ENCODE results near the gene HELZ. TPM values are rescaled to one million over a fixed set of nuclear protein-coding genes. Genes with fewer than 3 reads are reported as not detected.

The HELZ gene
- total RNA-seq, 1 donor: 46.5 TPM

DNA sequence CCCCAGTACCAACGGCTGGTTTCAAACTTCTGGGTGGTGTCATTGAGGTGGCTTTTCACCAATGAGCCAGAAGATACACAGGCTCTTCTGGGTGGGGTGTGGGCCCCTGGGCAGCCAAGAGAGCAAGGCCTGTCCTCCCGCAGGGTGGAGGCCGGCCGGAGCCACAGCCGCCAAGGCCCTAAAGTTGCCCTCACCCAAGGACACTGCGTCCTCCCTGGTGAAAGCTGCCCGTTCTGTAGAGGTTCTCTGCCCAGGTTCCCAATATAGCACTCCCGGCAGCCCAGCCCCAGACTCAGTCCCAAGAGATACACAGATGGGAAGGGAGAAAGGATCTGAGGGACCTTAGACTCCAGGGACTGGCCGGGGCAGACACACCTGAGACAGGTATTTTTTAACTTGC is 211.4 kb downstream of the HELZ start:
- no peak overlapping the region for H3K4me3 ChIP-seq (ENCODE audit: low read depth, low read length)
- DNase-seq (ENCODE audit: low read depth): no peak
- TF ChIP-seq, protein P1, sequence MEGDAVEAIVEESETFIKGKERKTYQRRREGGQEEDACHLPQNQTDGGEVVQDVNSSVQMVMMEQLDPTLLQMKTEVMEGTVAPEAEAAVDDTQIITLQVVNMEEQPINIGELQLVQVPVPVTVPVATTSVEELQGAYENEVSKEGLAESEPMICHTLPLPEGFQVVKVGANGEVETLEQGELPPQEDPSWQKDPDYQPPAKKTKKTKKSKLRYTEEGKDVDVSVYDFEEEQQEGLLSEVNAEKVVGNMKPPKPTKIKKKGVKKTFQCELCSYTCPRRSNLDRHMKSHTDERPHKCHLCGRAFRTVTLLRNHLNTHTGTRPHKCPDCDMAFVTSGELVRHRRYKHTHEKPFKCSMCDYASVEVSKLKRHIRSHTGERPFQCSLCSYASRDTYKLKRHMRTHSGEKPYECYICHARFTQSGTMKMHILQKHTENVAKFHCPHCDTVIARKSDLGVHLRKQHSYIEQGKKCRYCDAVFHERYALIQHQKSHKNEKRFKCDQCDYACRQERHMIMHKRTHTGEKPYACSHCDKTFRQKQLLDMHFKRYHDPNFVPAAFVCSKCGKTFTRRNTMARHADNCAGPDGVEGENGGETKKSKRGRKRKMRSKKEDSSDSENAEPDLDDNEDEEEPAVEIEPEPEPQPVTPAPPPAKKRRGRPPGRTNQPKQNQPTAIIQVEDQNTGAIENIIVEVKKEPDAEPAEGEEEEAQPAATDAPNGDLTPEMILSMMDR (IDR thresholded peaks at IDR 0.05; ENCODE audit: insufficient read depth, low read length): no peak

DNA sequence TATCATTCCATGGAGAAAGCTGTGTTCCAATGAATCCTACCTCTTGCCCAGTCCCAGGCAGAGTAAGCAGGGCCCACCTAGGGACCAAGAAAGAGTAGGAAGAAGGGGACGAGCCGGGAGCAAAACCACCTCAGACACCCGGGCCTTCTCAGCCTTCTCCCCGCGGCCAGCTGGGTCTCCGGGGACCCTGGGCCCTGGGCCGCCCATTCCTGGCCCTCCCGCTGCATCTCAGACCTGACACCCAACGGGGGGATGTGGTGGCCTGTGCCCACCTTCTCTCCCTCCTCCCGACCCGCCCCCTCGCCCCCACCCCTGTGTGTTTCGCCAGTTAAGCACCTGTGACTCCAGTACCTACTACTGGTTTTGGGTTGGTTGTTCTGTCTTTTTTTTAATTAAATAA is 212.0 kb downstream of the HELZ start:
- DNase-seq (ENCODE audit: low read depth): no peak
- no peak overlapping the region for H3K4me3 ChIP-seq (ENCODE audit: low read depth, low read length)
- TF ChIP-seq, protein P1 (IDR thresholded peaks at IDR 0.05; ENCODE audit: insufficient read depth, low read length): no peak

DNA sequence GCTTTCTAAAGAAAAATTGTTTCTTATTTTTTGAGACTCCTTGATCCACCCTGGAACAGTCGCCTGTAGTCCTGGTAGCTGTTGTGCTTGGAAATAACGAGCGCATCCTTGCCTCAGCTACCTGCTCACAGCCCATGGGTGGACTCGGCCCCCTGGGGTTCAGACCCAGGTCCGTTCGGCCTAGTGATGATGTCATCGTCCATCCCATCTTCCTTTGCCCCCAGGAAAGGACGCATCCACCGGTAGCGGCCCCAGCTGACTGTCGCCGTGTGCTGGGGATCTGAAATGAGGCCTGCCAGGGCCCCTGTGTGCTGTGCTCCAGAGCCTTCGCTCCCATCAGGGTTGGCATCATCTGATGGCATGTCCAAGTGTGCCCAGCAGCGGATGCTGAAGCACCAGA is 212.6 kb downstream of the HELZ start:
- TF ChIP-seq, protein P1 (IDR thresholded peaks at IDR 0.05; ENCODE audit: insufficient read depth, low read length): no peak
- H3K4me3 ChIP-seq (ENCODE audit: low read depth, low read length): no peak overlapping the region
- no peak for DNase-seq (ENCODE audit: low read depth)

DNA sequence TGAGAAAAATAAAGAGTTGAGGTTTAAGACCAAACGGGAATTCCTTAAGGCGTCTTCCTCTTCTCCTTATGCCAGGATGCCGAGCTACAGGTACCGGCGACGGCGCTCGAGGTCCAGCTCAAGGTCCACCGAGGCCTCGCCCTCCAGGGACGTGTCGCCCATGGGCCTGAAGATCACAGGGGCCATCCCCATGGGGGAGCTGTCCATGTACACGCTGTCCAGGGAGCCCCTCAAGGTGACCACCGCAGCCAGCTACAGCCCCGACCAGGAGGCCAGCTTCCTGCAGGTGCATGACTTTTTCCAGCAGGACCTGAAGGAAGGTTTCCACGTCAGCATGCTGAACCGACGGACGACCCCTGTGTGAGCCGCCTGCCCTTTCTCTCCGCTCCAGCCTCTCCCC is 214.4 kb downstream of the HELZ start:
- TF ChIP-seq, protein P1 (IDR thresholded peaks at IDR 0.05; ENCODE audit: insufficient read depth, low read length): no peak
- no peak overlapping the region for H3K4me3 ChIP-seq (ENCODE audit: low read depth, low read length)
- no peak for DNase-seq (ENCODE audit: low read depth)

DNA sequence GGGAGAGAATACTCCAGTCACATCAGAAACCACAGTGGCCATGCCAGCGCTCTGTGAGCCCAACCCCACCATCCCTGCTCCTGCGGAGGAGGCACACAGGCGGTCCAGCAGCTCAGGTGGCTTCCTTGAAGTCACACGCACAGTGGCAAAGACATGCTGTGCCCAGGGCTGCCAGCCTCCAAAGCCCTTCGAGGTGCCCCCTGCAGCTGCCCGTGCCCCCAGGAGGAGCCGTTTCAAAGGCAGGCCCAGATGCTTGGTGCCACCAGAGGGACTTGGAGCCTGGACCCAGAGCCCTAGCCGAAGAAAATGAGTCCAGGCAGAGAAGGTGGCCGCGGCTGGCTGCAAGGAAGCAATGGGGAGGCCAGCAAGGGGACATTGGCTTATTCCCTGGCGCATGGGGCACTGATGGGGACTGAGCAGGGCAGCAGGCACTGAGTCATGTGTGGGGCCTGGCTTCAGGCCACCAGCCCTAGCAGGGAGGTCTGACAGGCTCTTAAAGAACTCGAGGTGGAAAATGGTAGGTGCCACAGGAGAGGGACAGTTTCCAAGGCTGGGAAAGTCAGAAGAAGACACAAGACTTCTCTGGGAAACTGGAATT is 217.9 kb downstream of the HELZ start:
- TF ChIP-seq, protein P1 (IDR thresholded peaks at IDR 0.05; ENCODE audit: insufficient read depth, low read length): no peak
- DNase-seq (ENCODE audit: low read depth): peak; percentile 2
- H3K4me3 ChIP-seq (ENCODE audit: low read depth, low read length): no peak overlapping the region

GRCh38 chr17:67026341-67026740 is 218.7 kb downstream of the HELZ start:
- TF ChIP-seq, protein P1 (IDR thresholded peaks at IDR 0.05; ENCODE audit: insufficient read depth, low read length): no peak
- H3K4me3 ChIP-seq (ENCODE audit: low read depth, low read length): no peak overlapping the region
- no peak for DNase-seq (ENCODE audit: low read depth)

- no peak for DNase-seq (ENCODE audit: low read depth)
- H3K4me3 ChIP-seq (ENCODE audit: low read depth, low read length): no peak overlapping the region
- TF ChIP-seq, protein P1 (IDR thresholded peaks at IDR 0.05; ENCODE audit: insufficient read depth, low read length): no peak
These were observed 219.7 kb downstream of the HELZ start for GRCh38 chr17:67025216-67025792.
